SK-N-SH (cell line): ENCODE measurements around the gene CDH4. TPM values are rescaled to one million over a fixed set of nuclear protein-coding genes. Genes with fewer than 3 reads are reported as not detected.

ENCODE experiments used
- CTCF ChIA-PET: fragments of 300-600, 350-600 bp; formaldehyde crosslinking; extraction: SDS; loops from one replicate; lab custom pipeline; 2021; lab: Yijun Ruan, JAX
- POLR2A ChIA-PET: fragments of 350-600 bp; sonication (Branson Sonifier 250); formaldehyde crosslinking; extraction: SDS; loops from one replicate; lab custom pipeline; 2020; ENCODE audit warnings: antibody characterized with exemption, inconsistent platforms; lab: Yijun Ruan, JAX
- DNase-seq: peaks from one replicate; pipeline ENCODE4 v3.0.0; 2012
- H2AFZ ChIP-seq: fragments of 200-600 bp; sonication (generic); 2 replicates; pipeline ENCODE4 v1.8.1; 2016; ENCODE audit warnings: antibody characterized with exemption, mild to moderate bottlenecking, low read depth
- H3F3A ChIP-seq: fragments of 200-600 bp; sonication (generic); replicated peaks from 2 replicates; pipeline ENCODE3; 2016; ENCODE audit warnings: antibody characterized with exemption, mild to moderate bottlenecking; ENCODE audit not compliant: insufficient read depth
- H3K27ac ChIP-seq, 2 experiments: fragments of 200-500 bp in 1 of 2; fragments of 200-600 bp in 1 of 2; sonication (Bioruptor generic) in 1 of 2; sonication (generic), shearing (Covaris generic) in 1 of 2; 2 replicates each; pipeline versions ENCODE4 v1.5.1 to v1.6.1; 2014 to 2016; ENCODE audit warnings: low read depth in 2 of 2, inconsistent platforms in 1 of 2, low read length in 1 of 2, mild to moderate bottlenecking in 1 of 2, mixed read lengths in 1 of 2
- H3K27me3 ChIP-seq: fragments of 200-600 bp; sonication (generic), shearing (Covaris generic); 2 replicates; pipeline ENCODE4 v1.6.1; 2016; ENCODE audit warnings: mixed run types; ENCODE audit not compliant: insufficient read depth
- H3K36me3 ChIP-seq, 2 experiments: fragments of 200-500 bp in 1 of 2; fragments of 200-600 bp in 1 of 2; sonication (Bioruptor generic) in 1 of 2; sonication (generic) in 1 of 2; replicated peaks in 1 of 2; 2 replicates each; pipeline versions ENCODE3 to v1.5.1; 2014 to 2016; ENCODE audit warnings: low read length in 1 of 2, mild to moderate bottlenecking in 1 of 2; ENCODE audit not compliant: insufficient read depth in 2 of 2, control insufficient read depth in 1 of 2
- H3K4me1 ChIP-seq, 2 experiments: fragments of 200-500 bp in 1 of 2; fragments of 200-600 bp in 1 of 2; sonication (Bioruptor generic) in 1 of 2; sonication (generic), shearing (Covaris generic) in 1 of 2; 2 replicates each; pipeline versions ENCODE4 v1.5.1 to v1.6.1; 2014 to 2016; ENCODE audit warnings: low read depth in 1 of 2, low read length in 1 of 2, mixed run types in 1 of 2; ENCODE audit not compliant: insufficient read depth in 2 of 2, control insufficient read depth in 1 of 2
- H3K4me2 ChIP-seq: fragments of 200-600 bp; sonication (generic), shearing (Covaris generic); 2 replicates; pipeline ENCODE4 v1.6.1; 2017; ENCODE audit warnings: mixed run types
- H3K4me3 ChIP-seq, 2 experiments: fragments of 200-500 bp in 1 of 2; fragments of 200-600 bp in 1 of 2; sonication (Bioruptor generic) in 1 of 2; sonication (generic), shearing (Covaris generic) in 1 of 2; 2 replicates each; pipeline versions ENCODE4 v1.5.1 to v1.8.1; 2014 to 2016; ENCODE audit warnings: low read depth in 2 of 2, inconsistent platforms in 1 of 2, low read length in 1 of 2, mild to moderate bottlenecking in 1 of 2, mixed read lengths in 1 of 2, moderate library complexity in 1 of 2
- H3K79me2 ChIP-seq: fragments of 200-600 bp; sonication (generic); 2 replicates; pipeline ENCODE4 v1.8.1; 2017; ENCODE audit warnings: mild to moderate bottlenecking; ENCODE audit not compliant: insufficient read depth
- H3K9ac ChIP-seq: fragments of 200-600 bp; sonication (generic); 2 replicates; pipeline ENCODE4 v1.6.1; 2017; ENCODE audit warnings: mixed run types
- H3K9me2 ChIP-seq: fragments of 200-600 bp; sonication (generic); 2 replicates; pipeline ENCODE4 v1.6.1; 2017; ENCODE audit warnings: mixed run types
- H3K9me3 ChIP-seq: fragments of 200-600 bp; sonication (generic); 2 replicates; pipeline ENCODE4 v1.6.1; 2017; ENCODE audit warnings: mixed run types, mild to moderate bottlenecking, moderate library complexity
- H4K20me1 ChIP-seq: fragments of 200-600 bp; sonication (generic); 2 replicates; pipeline ENCODE4 v1.6.1; 2017; ENCODE audit warnings: mild to moderate bottlenecking, mixed run types; ENCODE audit not compliant: insufficient read depth
- CHD2 ChIP-seq: fragments of 150-350 bp; IDR thresholded peaks from 2 replicates; pipeline ENCODE4 v1.6.1; 2018; ENCODE audit warnings: low read length; ENCODE audit not compliant: partially characterized antibody
- CTCF ChIP-seq: fragments of 200-600 bp; sonication (generic); IDR thresholded peaks from 2 replicates; pipeline ENCODE4 v1.6.1; 2017; ENCODE audit warnings: antibody characterized with exemption, mild to moderate bottlenecking, moderate library complexity
- FOSL2 ChIP-seq: IDR thresholded peaks from 2 replicates; pipeline ENCODE4 v1.4.0; 2012; ENCODE audit warnings: low read depth, mild to moderate bottlenecking, moderate library complexity, borderline replicate concordance
- FOXJ3 ChIP-seq: sonication (generic); formaldehyde crosslinking; IDR thresholded peaks from 2 replicates; pipeline ENCODE4 v1.5.1; 2020; ENCODE audit warnings: mild to moderate bottlenecking, missing genetic modification reagents
- FOXM1 ChIP-seq: IDR thresholded peaks from 2 replicates; pipeline ENCODE4 v1.4.0; 2012; ENCODE audit warnings: low read depth, mild to moderate bottlenecking
- GATA2 ChIP-seq: sonication (generic); formaldehyde crosslinking; IDR thresholded peaks from 2 replicates; pipeline ENCODE4 v1.5.0; 2020; ENCODE audit warnings: mild to moderate bottlenecking, missing genetic modification reagents
- MAX ChIP-seq: IDR thresholded peaks from 2 replicates; pipeline ENCODE4 v1.4.0; 2012; ENCODE audit warnings: low read depth
- MEF2A ChIP-seq: IDR thresholded peaks from 2 replicates; pipeline ENCODE4 v1.4.0; 2012; ENCODE audit warnings: low read depth, borderline replicate concordance
- MXI1 ChIP-seq: IDR thresholded peaks from 2 replicates; pipeline ENCODE4 v1.6.1; 2012; ENCODE audit warnings: mild to moderate bottlenecking, low read depth, low read length, improper control_type of control experiment
- NRF1 ChIP-seq: IDR thresholded peaks from 2 replicates; pipeline ENCODE4 v1.6.1; 2012; ENCODE audit warnings: low read depth, mild to moderate bottlenecking, low read length
- PBX3 ChIP-seq: IDR thresholded peaks from 2 replicates; pipeline ENCODE4; 2012
- RAD21 ChIP-seq: IDR thresholded peaks from 2 replicates; pipeline ENCODE4 v1.6.1; 2012; ENCODE audit warnings: mild to moderate bottlenecking, low read length
- REST ChIP-seq: IDR thresholded peaks from 2 replicates; pipeline ENCODE4 v1.6.1; 2012; ENCODE audit warnings: mild to moderate bottlenecking, low read depth, low read length, moderate library complexity
- RFX5 ChIP-seq: IDR thresholded peaks from 2 replicates; pipeline ENCODE4 v1.6.1; 2012; ENCODE audit warnings: mild to moderate bottlenecking, improper control_type of control experiment, low read length
- RXRA ChIP-seq: IDR thresholded peaks from 2 replicates; pipeline ENCODE4 v1.4.0; 2012; ENCODE audit warnings: low read depth, mild to moderate bottlenecking, borderline replicate concordance
- SIN3A ChIP-seq: IDR thresholded peaks from 2 replicates; pipeline ENCODE4 v1.6.1; 2012; ENCODE audit warnings: low read depth, mild to moderate bottlenecking, low read length, moderate library complexity, borderline replicate concordance
- SMC3 ChIP-seq: IDR thresholded peaks from 2 replicates; pipeline ENCODE4 v1.6.1; 2012; ENCODE audit warnings: low read depth, low read length, improper control_type of control experiment
- TAF1 ChIP-seq: IDR thresholded peaks from 2 replicates; pipeline ENCODE4 v1.6.1; 2012; ENCODE audit warnings: low read depth, mild to moderate bottlenecking, low read length, moderate library complexity, borderline replicate concordance
- USF1 ChIP-seq: IDR thresholded peaks from 2 replicates; pipeline ENCODE4 v1.4.0; 2012; ENCODE audit warnings: low read depth, borderline replicate concordance
- USF2 ChIP-seq: fragments of 150-350 bp; IDR thresholded peaks from 2 replicates; pipeline ENCODE4 v1.6.1; 2017; ENCODE audit warnings: antibody characterized with exemption, low read length, low read depth, borderline replicate concordance
- ZBTB33 ChIP-seq: IDR thresholded peaks from 2 replicates; pipeline ENCODE4 v1.4.0; 2012; ENCODE audit warnings: low read depth, borderline replicate concordance
- WGBS: methylation state at CpG from one replicate; pipeline ENCODE4 v1.1.6; 2017; ENCODE audit warnings: low lambda C conversion rate; 5-methylcytosine and 5-hydroxymethylcytosine counted together
- polyA plus RNA-seq, 3 experiments: library from polyadenylated mRNA; depleted of rRNA; stranded (reverse); fragments of >200 nt; gene quantifications; 2 replicates each; pipeline ENCODE4 v1.2.3, GENCODE V29; 2012

Gene CDH4
- polyA plus RNA-seq, 1 of the 3 experiments (the other 2 are of a cell fraction), result not detected

- Histone ChIP-seq H3K36me3 (no peaks in the 10 kb centered on the region), H4K20me1 (no peaks in the 10 kb centered on the region), H3K27ac (no peak overlapping the region), H3F3A (no peaks in the 10 kb centered on the region), H3K79me2 (no peaks in the 10 kb centered on the region), H3K9me2 (no peaks in the 10 kb centered on the region), H3K9ac (no peak overlapping the region), H3K9me3 (no peaks in the 10 kb centered on the region), H3K4me1 (no peaks in the 10 kb centered on the region), H3K4me2 (no peak overlapping the region), H2AFZ (no peak overlapping the region), H3K4me3 (no peak overlapping the region; a peak in 1 of 4 replicates), H3K27me3 (no peaks in the 10 kb centered on the region)
- WGBS, result 12% methylated on average over 15 of the region's 21 CpGs
- ChIA-PET POLR2A (no interaction called here), CTCF (interaction anchor here (0.6 to 5.8 kb wide), 25 partner anchors 7 to 1676 kb away, joined by 3 to 31 read pairs (median 3); no protein-coding TSS in a partner anchor)
- DNase-seq, result peak; percentile 82
- TF ChIP-seq ZBTB33 (no peak), FOXJ3 (no peak), MEF2A (no peak), FOXM1 (no peak), SIN3A (no peak), SMC3 (peak; percentile 46; the same call in 1 of the 2 replicates), RFX5 (no peak), USF2 (no peak), REST (no peak), TAF1 (no peak), GATA2 (CRISPR knock-in tag) (no peak), MXI1 (no peak), PBX3 (no peak), USF1 (no peak), RAD21 (peak; percentile 74), CHD2 (no peak), MAX (no peak), RXRA (no peak), NRF1 (no peak), CTCF (peak; percentile 37), FOSL2 (no peak)
These were observed 634.9 kb downstream of the CDH4 start for GRCh38 chr20:61886721-61887595.
